Neural cell (in vitro differentiated cells): ENCODE data around the gene RPLP2. TPM values are rescaled to one million over a fixed set of nuclear protein-coding genes. Genes with fewer than 3 reads are reported as not detected.

Experiments
- H2AFZ ChIP-seq: fragments of 200-600, 300-800 bp; sonication (generic), shearing (Covaris generic); 2 replicates; pipeline ENCODE4 v1.6.0; 2014; ENCODE audit warnings: low read depth, mild to moderate bottlenecking, antibody characterized with exemption, low read length, moderate library complexity
- H3F3A ChIP-seq: fragments of 200-600 bp; shearing (Covaris generic); 2 replicates; pipeline ENCODE4 v1.6.1; 2016; ENCODE audit warnings: mild to moderate bottlenecking, moderate library complexity, mixed read lengths, antibody characterized with exemption, low read length; ENCODE audit not compliant: insufficient read depth, poor library complexity, severe bottlenecking
- H3K27ac ChIP-seq: fragments of 200-600, 300-800 bp; sonication (generic), shearing (Covaris generic); 2 replicates; pipeline ENCODE4 v1.5.1; 2014; ENCODE audit warnings: mild to moderate bottlenecking, low read length, moderate library complexity
- H3K27me3 ChIP-seq: fragments of 300-800, 200-600 bp; sonication (generic), shearing (Covaris generic); 2 replicates; pipeline ENCODE4 v1.6.0; 2014; ENCODE audit warnings: mild to moderate bottlenecking, low read depth, low read length, moderate library complexity; ENCODE audit not compliant: insufficient read depth
- H3K36me3 ChIP-seq: fragments of 300-800, 200-600 bp; sonication (generic), shearing (Covaris generic); 2 replicates; pipeline ENCODE4 v1.5.1; 2014; ENCODE audit warnings: mild to moderate bottlenecking, antibody characterized with exemption, low read length, moderate library complexity; ENCODE audit not compliant: insufficient read depth
- H3K4me2 ChIP-seq: fragments of 300-800, 200-600 bp; sonication (generic), shearing (Covaris generic); 2 replicates; pipeline ENCODE4 v1.6.0; 2014; ENCODE audit warnings: mild to moderate bottlenecking, low read length
- H3K4me3 ChIP-seq: fragments of 300-800, 200-600 bp; sonication (generic), shearing (Covaris generic); 2 replicates; pipeline ENCODE4 v1.5.1; 2014; ENCODE audit warnings: mild to moderate bottlenecking, low read length, moderate library complexity
- H3K79me2 ChIP-seq: fragments of 200-600 bp; shearing (Covaris generic); replicated peaks from 2 replicates; pipeline ENCODE4 v1.6.0; 2014; ENCODE audit warnings: mild to moderate bottlenecking, low read length, moderate library complexity; ENCODE audit not compliant: insufficient read depth
- H3K9ac ChIP-seq: fragments of 300-800, 200-600 bp; sonication (generic), shearing (Covaris generic); 2 replicates; pipeline ENCODE4 v1.6.1; 2016; ENCODE audit warnings: mild to moderate bottlenecking, low read length, mixed read lengths
- H3K9me2 ChIP-seq: fragments of 200-600 bp; shearing (Covaris generic); 2 replicates; pipeline ENCODE4 v1.6.1; 2016; ENCODE audit warnings: mild to moderate bottlenecking, low read length, mixed read lengths; ENCODE audit not compliant: insufficient read depth
- H3K9me3 ChIP-seq: fragments of 200-600, 300-800 bp; sonication (generic), shearing (Covaris generic); 2 replicates; pipeline ENCODE4 v1.6.1; 2016; ENCODE audit warnings: mild to moderate bottlenecking, mixed run types, low read length, moderate library complexity, mixed read lengths
- H4K20me1 ChIP-seq: fragments of 200-600 bp; shearing (Covaris generic); 2 replicates; pipeline ENCODE4 v1.6.1; 2016; ENCODE audit warnings: mild to moderate bottlenecking, mixed run types; ENCODE audit not compliant: insufficient read depth
- CTCF ChIP-seq: fragments of 450-650 bp; IDR thresholded peaks from 2 replicates; pipeline ENCODE4 v1.5.1; 2014; ENCODE audit warnings: antibody characterized with exemption, mild to moderate bottlenecking, moderate library complexity; ENCODE audit not compliant: poor library complexity, severe bottlenecking
- EP300 ChIP-seq: fragments of 450-650 bp; conservative IDR thresholded peaks from 2 replicates; pipeline ENCODE4 v1.6.1; 2014; ENCODE audit warnings: antibody characterized with exemption, mild to moderate bottlenecking, moderate library complexity; ENCODE audit not compliant: poor library complexity, severe bottlenecking
- EZH2 ChIP-seq: fragments of 200-600, 300-800 bp; shearing (Covaris generic), sonication (generic); IDR thresholded peaks from 2 replicates; pipeline ENCODE4 v1.6.1; 2014; ENCODE audit warnings: antibody characterized with exemption, low read length, borderline replicate concordance, mild to moderate bottlenecking; ENCODE audit not compliant: insufficient read depth, poor library complexity, severe bottlenecking
- MXI1 ChIP-seq: fragments of 450-650 bp; conservative IDR thresholded peaks from 2 replicates; pipeline ENCODE4 v1.6.1; 2014; ENCODE audit warnings: antibody characterized with exemption, mild to moderate bottlenecking; ENCODE audit not compliant: poor library complexity, severe bottlenecking
- POLR2AphosphoS5 ChIP-seq: IDR thresholded peaks from 2 replicates; pipeline ENCODE4 v1.6.1; 2012
- RAD21 ChIP-seq: fragments of 450-650 bp; conservative IDR thresholded peaks from 2 replicates; pipeline ENCODE4 v1.6.1; 2014; ENCODE audit warnings: antibody characterized with exemption, mild to moderate bottlenecking, moderate library complexity
- REST ChIP-seq: IDR thresholded peaks from 2 replicates; pipeline ENCODE4 v1.6.1; 2012; ENCODE audit warnings: borderline replicate concordance
- SMC3 ChIP-seq: fragments of 450-650 bp; conservative IDR thresholded peaks from 2 replicates; pipeline ENCODE4 v1.6.1; 2014; ENCODE audit warnings: antibody characterized with exemption, mild to moderate bottlenecking, moderate library complexity; ENCODE audit not compliant: poor library complexity
- TAF1 ChIP-seq: IDR thresholded peaks from 2 replicates; pipeline ENCODE4 v1.6.1; 2012; ENCODE audit warnings: low read depth
- polyA plus RNA-seq: library from polyadenylated mRNA; depleted of rRNA; stranded (reverse); fragments of >200 nt; gene quantifications from 2 replicates; pipeline ENCODE4 v1.2.3, GENCODE V29; 2014

Gene RPLP2
- polyA plus RNA-seq, 1 donor from 2014 or later, result 147 TPM

- no peaks in the 10 kb centered on the region for H3K36me3 ChIP-seq
- H3K9ac ChIP-seq, result no peak overlapping the region
- no peaks in the 10 kb centered on the region for H3K9me2 ChIP-seq
- no peak overlapping the region for H3K4me2 ChIP-seq
- H4K20me1 ChIP-seq, result no peaks in the 10 kb centered on the region
- TF ChIP-seq EZH2 (no peak), TAF1 (no peak), CTCF (no peak), SMC3 (no peak), POLR2AphosphoS5 (no peak), EP300 (no peak), RAD21 (no peak), MXI1 (no peak), REST (no peak)
- no peak overlapping the region for H3K4me3 ChIP-seq
- no peaks in the 10 kb centered on the region for H3F3A ChIP-seq
- no peak overlapping the region for H2AFZ ChIP-seq
- no peaks in the 10 kb centered on the region for H3K9me3 ChIP-seq
- peaks cover 19% of the 10 kb centered on the region for H3K79me2 ChIP-seq
- no peaks in the 10 kb centered on the region for H3K27me3 ChIP-seq
- no peak overlapping the region for H3K27ac ChIP-seq
Observed at GRCh38 chr11:792535-792821, 17.3 kb upstream of the RPLP2 start.

- Histone ChIP-seq H3K4me3 (no peak overlapping the region), H3K4me2 (no peak overlapping the region), H3K27me3 (no peaks in the 10 kb centered on the region), H4K20me1 (no peaks in the 10 kb centered on the region), H3K9ac (no peak overlapping the region), H3K9me3 (no peaks in the 10 kb centered on the region), H3K36me3 (no peaks in the 10 kb centered on the region), H2AFZ (no peak overlapping the region), H3K9me2 (no peaks in the 10 kb centered on the region), H3K79me2 (peaks cover 19% of the 10 kb centered on the region), H3F3A (no peaks in the 10 kb centered on the region), H3K27ac (no peak overlapping the region)
- TF ChIP-seq EP300, result no peak
- TF ChIP-seq MXI1, result no peak
- TF ChIP-seq SMC3, result no peak
- no peak for TF ChIP-seq EZH2
- TF ChIP-seq TAF1, result no peak
- no peak for TF ChIP-seq CTCF
- TF ChIP-seq RAD21, result no peak
- TF ChIP-seq REST, result no peak
- TF ChIP-seq POLR2AphosphoS5, result no peak
Observed at GRCh38 chr11:792873-793272, 16.9 kb upstream of the RPLP2 start.
